Tibial nerve (tissue), 4 donors: ENCODE measurements around the gene PAIP2B.

Source experiments
- CTCF ChIP-seq, 5 experiments: fragments of 200-600 bp in 3 of 5; fragments of 450-650 bp in 2 of 5; sonication (generic) in 3 of 5; IDR thresholded peaks; one replicate each; pipeline ENCODE4 v1.5.1; 2016 to 2019; ENCODE audit warnings: antibody characterized with exemption in 5 of 5, mild to moderate bottlenecking in 3 of 5, moderate library complexity in 2 of 5
- EP300 ChIP-seq, 2 donors: sonication (generic); formaldehyde crosslinking; IDR thresholded peaks; one replicate each; pipeline ENCODE4 v1.6.1; 2017; ENCODE audit warnings: antibody characterized with exemption in 2 of 2, mild to moderate bottlenecking in 1 of 2
- POLR2A ChIP-seq, 2 donors: fragments of 450-650 bp; IDR thresholded peaks; one replicate each; pipeline ENCODE4 v1.6.1; 2017; ENCODE audit warnings: antibody characterized with exemption in 2 of 2, mild to moderate bottlenecking in 2 of 2, moderate library complexity in 2 of 2

- TF ChIP-seq EP300 (IDR thresholded peaks at IDR 0.05) (no peak), CTCF (IDR thresholded peaks at IDR 0.05) (no peak), POLR2A (IDR thresholded peaks at IDR 0.05) (no peak)
Measured at GRCh38 chr2:71186973-71187372, 39.9 kb downstream of the PAIP2B start.
